HG02943 (cell line): Measurements from ENCODE around the gene LMAN1L.

Experiments
- ATAC-seq: cut with Tn5 transposase; IDR thresholded peaks from one replicate; pipeline ENCODE4 v1.9.1; 2021; ENCODE audit warnings: mild to moderate bottlenecking, low read depth, moderate library complexity; ENCODE audit not compliant: unreplicated experiment

Gene LMAN1L

GRCh38 chr15:74851960-74852359 is 39.3 kb downstream of the LMAN1L start:
- no peak for ATAC-seq

- ATAC-seq = no peak
These were observed 41.9 kb downstream of the LMAN1L start for GRCh38 chr15:74854453-74855022.

GRCh38 chr15:74855857-74856256 is 43.2 kb downstream of the LMAN1L start:
- no peak for ATAC-seq

GRCh38 chr15:74856537-74856936 is 43.9 kb downstream of the LMAN1L start:
- no peak for ATAC-seq

GRCh38 chr15:74857082-74857655 is 44.5 kb downstream of the LMAN1L start:
- peak; percentile 71 for ATAC-seq

GRCh38 chr15:74857671-74858368 is 45.2 kb downstream of the LMAN1L start:
- ATAC-seq = no peak

GRCh38 chr15:74858369-74858740 is 45.7 kb downstream of the LMAN1L start:
- ATAC-seq = no peak

- no peak for ATAC-seq
These were observed 50.8 kb downstream of the LMAN1L start for GRCh38 chr15:74863239-74864056.

- ATAC-seq = no peak
These were observed 51.7 kb downstream of the LMAN1L start for GRCh38 chr15:74864296-74864695.

GRCh38 chr15:74865316-74865715 is 52.7 kb downstream of the LMAN1L start:
- ATAC-seq = no peak

- no peak for ATAC-seq
These were observed 53.5 kb downstream of the LMAN1L start for GRCh38 chr15:74866090-74866489.

GRCh38 chr15:74867466-74868038 is 54.9 kb downstream of the LMAN1L start:
- ATAC-seq = no peak

GRCh38 chr15:74868059-74868458 is 55.4 kb downstream of the LMAN1L start:
- ATAC-seq = no peak

GRCh38 chr15:74869372-74869725 is 56.7 kb downstream of the LMAN1L start:
- ATAC-seq = no peak

GRCh38 chr15:74869726-74870407 is 57.2 kb downstream of the LMAN1L start:
- ATAC-seq = no peak

GRCh38 chr15:74870436-74871215 is 58.0 kb downstream of the LMAN1L start:
- no peak for ATAC-seq

- ATAC-seq = no peak
These were observed 60.0 kb downstream of the LMAN1L start for GRCh38 chr15:74872702-74873035.

GRCh38 chr15:74873036-74873755 is 60.6 kb downstream of the LMAN1L start, which contains the start of gene SCAMP2:
SCAMP2 (minus strand) TSS chr15:74873365; CDS start chr15:74873255, 110 bp downstream.
- peak; percentile 83 for ATAC-seq
